Astrocyte (in vitro differentiated cells and primary cell): ENCODE results near the gene METTL25.

Source experiments
- CTCF ChIP-seq: IDR thresholded peaks from 2 replicates; pipeline ENCODE4 v1.5.1; 2011; ENCODE audit warnings: low read depth, mild to moderate bottlenecking, inconsistent platforms, low read length, moderate library complexity; ENCODE audit not compliant: insufficient read depth
- EZH2 ChIP-seq: IDR thresholded peaks from 2 replicates; pipeline ENCODE4 v1.6.1; 2012; ENCODE audit warnings: mild to moderate bottlenecking, low read length, inconsistent platforms; ENCODE audit not compliant: insufficient read depth

- TF ChIP-seq EZH2, result no peak
- TF ChIP-seq CTCF, result no peak
These were observed 79.4 kb downstream of the METTL25 start for GRCh38 chr12:82437744-82438143.
